GM23338 (cell line): Measurements from ENCODE around the gene MUC5AC. TPM values are rescaled to one million over a fixed set of nuclear protein-coding genes. Genes with fewer than 3 reads are reported as not detected.

Source experiments
- ATAC-seq: fragments of 200-7000 bp; cut with Tn5 transposase; 3 replicates; pipeline ENCODE4 v1.9.1; 2020
- DNase-seq: peaks from one replicate; pipeline ENCODE4 v3.0.0-alpha.2; 2015; ENCODE audit warnings: low spot score
- H2AFZ ChIP-seq: fragments of 200-600 bp; sonication (generic); 2 replicates; pipeline ENCODE4 v1.8.0; 2016; ENCODE audit warnings: antibody characterized with exemption, mild to moderate bottlenecking, moderate library complexity
- H3F3A ChIP-seq: fragments of 200-600 bp; sonication (generic); replicated peaks from 2 replicates; pipeline ENCODE4 v1.8.0; 2017; ENCODE audit warnings: antibody characterized with exemption, mixed run types, low read depth
- H3K27ac ChIP-seq: fragments of 200-600 bp; sonication (generic); 2 replicates; pipeline ENCODE4 v1.6.1; 2016; ENCODE audit warnings: low read depth
- H3K27me3 ChIP-seq: fragments of 200-600 bp; sonication (generic); 2 replicates; pipeline ENCODE4 v1.8.0; 2016; ENCODE audit warnings: mild to moderate bottlenecking, mixed run types, moderate library complexity; ENCODE audit not compliant: insufficient read depth
- H3K36me3 ChIP-seq: fragments of 200-600 bp; sonication (generic); 2 replicates; pipeline ENCODE4 v1.8.0; 2016; ENCODE audit warnings: mild to moderate bottlenecking; ENCODE audit not compliant: insufficient read depth
- H3K4me1 ChIP-seq: fragments of 200-600 bp; sonication (generic); 2 replicates; pipeline ENCODE4 v1.8.0; 2016; ENCODE audit warnings: mild to moderate bottlenecking, moderate library complexity; ENCODE audit not compliant: insufficient read depth
- H3K4me2 ChIP-seq: fragments of 200-600 bp; sonication (generic); 2 replicates; pipeline ENCODE4 v1.7.1; 2017; ENCODE audit warnings: mixed run types
- H3K4me3 ChIP-seq: fragments of 200-600 bp; sonication (generic); 2 replicates; pipeline ENCODE4 v1.6.1; 2016; ENCODE audit warnings: mixed run types
- H3K79me2 ChIP-seq: fragments of 200-600 bp; sonication (generic); replicated peaks from 2 replicates; pipeline ENCODE4 v1.8.0; 2017; ENCODE audit warnings: mild to moderate bottlenecking; ENCODE audit not compliant: insufficient read depth
- H3K9me2 ChIP-seq: fragments of 200-600 bp; sonication (generic); 2 replicates; pipeline ENCODE4 v1.8.0; 2017; ENCODE audit not compliant: insufficient read depth
- H4K20me1 ChIP-seq: fragments of 200-600 bp; sonication (generic); replicated peaks from 2 replicates; pipeline ENCODE4 v1.8.0; 2017; ENCODE audit warnings: mild to moderate bottlenecking; ENCODE audit not compliant: insufficient read depth
- H3K27ac Mint-ChIP-seq: 2 replicates; pipeline ENCODE4 v1.8.0; 2020; ENCODE audit warnings: inconsistent platforms, mild to moderate bottlenecking, moderate library complexity, mixed read lengths
- H3K27me3 Mint-ChIP-seq: 3 replicates; pipeline ENCODE4 v1.8.0; 2022; ENCODE audit warnings: low read depth, mild to moderate bottlenecking, moderate library complexity, mixed read lengths, inconsistent platforms; ENCODE audit not compliant: insufficient read depth, poor library complexity
- H3K36me3 Mint-ChIP-seq: 3 replicates; pipeline ENCODE4 v1.8.0; 2021; ENCODE audit warnings: low read depth, mild to moderate bottlenecking, inconsistent platforms, moderate library complexity, mixed read lengths
- H3K4me1 Mint-ChIP-seq: 3 replicates; pipeline ENCODE4 v1.8.0; 2020; ENCODE audit warnings: mild to moderate bottlenecking, inconsistent platforms, mixed read lengths
- H3K4me3 Mint-ChIP-seq: 3 replicates; pipeline ENCODE4 v1.8.0; 2021; ENCODE audit warnings: moderate library complexity, mild to moderate bottlenecking, inconsistent platforms, mixed read lengths
- H3K9me3 Mint-ChIP-seq: 3 replicates; pipeline ENCODE4 v1.8.0; 2020; ENCODE audit warnings: moderate library complexity, mild to moderate bottlenecking, inconsistent platforms, mixed read lengths
- CREB1 ChIP-seq: fragments of 250-450 bp; sonication (Bioruptor Pico); IDR thresholded peaks from 2 replicates; pipeline ENCODE4 v1.5.0; 2020; ENCODE audit warnings: low read depth, mild to moderate bottlenecking, moderate library complexity
- JUNB ChIP-seq: IDR thresholded peaks from one replicate; pipeline ENCODE4 v1.6.1; 2016; ENCODE audit warnings: antibody characterized with exemption; ENCODE audit not compliant: unreplicated experiment
- NANOG ChIP-seq: IDR thresholded peaks from 2 replicates; pipeline ENCODE4 v1.6.1; 2016; ENCODE audit warnings: antibody characterized with exemption, borderline replicate concordance
- POLR2AphosphoS5 ChIP-seq: IDR thresholded peaks from 2 replicates; pipeline ENCODE4 v1.6.1; 2016; ENCODE audit warnings: antibody characterized with exemption, low read depth
- STAT1 ChIP-seq: IDR thresholded peaks from one replicate; pipeline ENCODE4 v1.6.1; 2016; ENCODE audit warnings: antibody characterized with exemption; ENCODE audit not compliant: unreplicated experiment
- ZNF114 ChIP-seq: fragments of 250-450 bp; sonication (Bioruptor Pico); IDR thresholded peaks from 2 replicates; pipeline ENCODE4 v1.5.0; 2020; ENCODE audit warnings: mild to moderate bottlenecking, moderate library complexity
- ZNF331 ChIP-seq: fragments of 250-450 bp; sonication (Bioruptor Pico); IDR thresholded peaks from 2 replicates; pipeline ENCODE4 v1.5.0; 2020; ENCODE audit warnings: low read depth, mild to moderate bottlenecking, moderate library complexity
- polyA plus RNA-seq: library from polyadenylated mRNA; unstranded; fragments of >200 nt; fragmentation: Nextera tagmentation; extraction: Ambion mirVana; gene quantifications from 2 replicates; pipeline ENCODE4 v1.2.1, GENCODE V29; 2016
- total RNA-seq: library from RNA; depleted of rRNA; stranded (reverse); fragments of >200 nt; shearing (Covaris generic); gene quantifications from 2 replicates; pipeline ENCODE4 v1.2.3, GENCODE V29; 2014
- TF ChIP-seq, protein P1 (sequence below): fragments of 250-450 bp; sonication (Bioruptor Pico); IDR thresholded peaks from 2 replicates; pipeline ENCODE4 v1.5.0; 2020; ENCODE audit warnings: mild to moderate bottlenecking, moderate library complexity
- TF ChIP-seq, protein P2 (sequence below), 2 experiments: fragments of 200-600 bp in 1 of 2; sonication (generic) in 1 of 2; conservative IDR thresholded peaks; 2 replicates each; pipeline versions ENCODE4 v1.5.1 to v1.6.1; 2016 to 2017; ENCODE audit warnings: antibody characterized with exemption in 2 of 2, low read depth in 2 of 2, mild to moderate bottlenecking in 2 of 2, moderate library complexity in 1 of 2

Gene MUC5AC
- total and polyA plus RNA-seq, 2 experiments from 2014 or later: not detected

DNA sequence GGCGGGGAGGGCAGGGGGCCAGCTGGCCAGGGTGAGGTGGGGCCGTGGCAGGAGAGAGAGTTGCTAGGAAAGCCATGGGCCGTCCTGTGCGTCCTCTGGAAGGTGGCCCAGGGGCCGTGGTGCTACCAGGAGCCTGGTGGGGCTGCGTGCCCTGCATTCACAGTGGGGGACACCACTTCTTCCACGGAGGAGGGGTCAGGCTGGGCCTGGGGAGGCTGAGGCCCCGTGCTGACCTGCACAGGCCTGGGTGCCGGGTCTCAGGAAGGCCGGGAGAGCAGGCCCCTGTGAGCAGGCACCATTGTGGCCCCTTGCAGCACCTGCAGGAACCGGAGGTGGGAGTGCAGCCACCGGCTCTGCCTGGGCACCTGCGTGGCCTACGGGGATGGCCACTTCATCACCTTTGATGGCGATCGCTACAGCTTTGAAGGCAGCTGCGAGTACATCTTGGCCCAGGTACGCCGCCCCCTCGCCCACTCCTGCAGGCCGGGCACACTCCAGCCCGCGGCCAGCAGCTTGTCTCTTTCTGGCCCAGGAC, 77.1 kb downstream of the MUC5AC start (continued):
- TF ChIP-seq, protein P1, sequence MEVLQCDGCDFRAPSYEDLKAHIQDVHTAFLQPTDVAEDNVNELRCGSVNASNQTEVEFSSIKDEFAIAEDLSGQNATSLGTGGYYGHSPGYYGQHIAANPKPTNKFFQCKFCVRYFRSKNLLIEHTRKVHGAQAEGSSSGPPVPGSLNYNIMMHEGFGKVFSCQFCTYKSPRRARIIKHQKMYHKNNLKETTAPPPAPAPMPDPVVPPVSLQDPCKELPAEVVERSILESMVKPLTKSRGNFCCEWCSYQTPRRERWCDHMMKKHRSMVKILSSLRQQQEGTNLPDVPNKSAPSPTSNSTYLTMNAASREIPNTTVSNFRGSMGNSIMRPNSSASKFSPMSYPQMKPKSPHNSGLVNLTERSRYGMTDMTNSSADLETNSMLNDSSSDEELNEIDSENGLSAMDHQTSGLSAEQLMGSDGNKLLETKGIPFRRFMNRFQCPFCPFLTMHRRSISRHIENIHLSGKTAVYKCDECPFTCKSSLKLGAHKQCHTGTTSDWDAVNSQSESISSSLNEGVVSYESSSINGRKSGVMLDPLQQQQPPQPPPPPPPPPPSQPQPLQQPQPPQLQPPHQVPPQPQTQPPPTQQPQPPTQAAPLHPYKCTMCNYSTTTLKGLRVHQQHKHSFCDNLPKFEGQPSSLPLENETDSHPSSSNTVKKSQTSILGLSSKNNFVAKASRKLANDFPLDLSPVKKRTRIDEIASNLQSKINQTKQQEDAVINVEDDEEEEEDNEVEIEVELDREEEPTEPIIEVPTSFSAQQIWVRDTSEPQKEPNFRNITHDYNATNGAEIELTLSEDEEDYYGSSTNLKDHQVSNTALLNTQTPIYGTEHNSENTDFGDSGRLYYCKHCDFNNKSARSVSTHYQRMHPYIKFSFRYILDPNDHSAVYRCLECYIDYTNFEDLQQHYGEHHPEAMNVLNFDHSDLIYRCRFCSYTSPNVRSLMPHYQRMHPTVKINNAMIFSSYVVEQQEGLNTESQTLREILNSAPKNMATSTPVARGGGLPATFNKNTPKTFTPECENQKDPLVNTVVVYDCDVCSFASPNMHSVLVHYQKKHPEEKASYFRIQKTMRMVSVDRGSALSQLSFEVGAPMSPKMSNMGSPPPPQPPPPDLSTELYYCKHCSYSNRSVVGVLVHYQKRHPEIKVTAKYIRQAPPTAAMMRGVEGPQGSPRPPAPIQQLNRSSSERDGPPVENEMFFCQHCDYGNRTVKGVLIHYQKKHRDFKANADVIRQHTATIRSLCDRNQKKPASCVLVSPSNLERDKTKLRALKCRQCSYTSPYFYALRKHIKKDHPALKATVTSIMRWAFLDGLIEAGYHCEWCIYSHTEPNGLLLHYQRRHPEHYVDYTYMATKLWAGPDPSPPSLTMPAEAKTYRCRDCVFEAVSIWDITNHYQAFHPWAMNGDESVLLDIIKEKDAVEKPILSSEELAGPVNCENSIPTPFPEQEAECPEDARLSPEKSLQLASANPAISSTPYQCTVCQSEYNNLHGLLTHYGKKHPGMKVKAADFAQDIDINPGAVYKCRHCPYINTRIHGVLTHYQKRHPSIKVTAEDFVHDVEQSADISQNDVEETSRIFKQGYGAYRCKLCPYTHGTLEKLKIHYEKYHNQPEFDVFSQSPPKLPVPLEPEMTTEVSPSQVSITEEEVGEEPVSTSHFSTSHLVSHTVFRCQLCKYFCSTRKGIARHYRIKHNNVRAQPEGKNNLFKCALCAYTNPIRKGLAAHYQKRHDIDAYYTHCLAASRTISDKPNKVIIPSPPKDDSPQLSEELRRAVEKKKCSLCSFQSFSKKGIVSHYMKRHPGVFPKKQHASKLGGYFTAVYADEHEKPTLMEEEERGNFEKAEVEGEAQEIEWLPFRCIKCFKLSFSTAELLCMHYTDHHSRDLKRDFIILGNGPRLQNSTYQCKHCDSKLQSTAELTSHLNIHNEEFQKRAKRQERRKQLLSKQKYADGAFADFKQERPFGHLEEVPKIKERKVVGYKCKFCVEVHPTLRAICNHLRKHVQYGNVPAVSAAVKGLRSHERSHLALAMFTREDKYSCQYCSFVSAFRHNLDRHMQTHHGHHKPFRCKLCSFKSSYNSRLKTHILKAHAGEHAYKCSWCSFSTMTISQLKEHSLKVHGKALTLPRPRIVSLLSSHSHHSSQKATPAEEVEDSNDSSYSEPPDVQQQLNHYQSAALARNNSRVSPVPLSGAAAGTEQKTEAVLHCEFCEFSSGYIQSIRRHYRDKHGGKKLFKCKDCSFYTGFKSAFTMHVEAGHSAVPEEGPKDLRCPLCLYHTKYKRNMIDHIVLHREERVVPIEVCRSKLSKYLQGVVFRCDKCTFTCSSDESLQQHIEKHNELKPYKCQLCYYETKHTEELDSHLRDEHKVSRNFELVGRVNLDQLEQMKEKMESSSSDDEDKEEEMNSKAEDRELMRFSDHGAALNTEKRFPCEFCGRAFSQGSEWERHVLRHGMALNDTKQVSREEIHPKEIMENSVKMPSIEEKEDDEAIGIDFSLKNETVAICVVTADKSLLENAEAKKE (CRISPR knock-in tag): no peak
- TF ChIP-seq POLR2AphosphoS5: no peak
- no peak for TF ChIP-seq ZNF331 (CRISPR knock-in tag)
- TF ChIP-seq JUNB: no peak
- no peak for TF ChIP-seq STAT1
- no peak for TF ChIP-seq CREB1 (CRISPR knock-in tag)
- TF ChIP-seq, protein P2, sequence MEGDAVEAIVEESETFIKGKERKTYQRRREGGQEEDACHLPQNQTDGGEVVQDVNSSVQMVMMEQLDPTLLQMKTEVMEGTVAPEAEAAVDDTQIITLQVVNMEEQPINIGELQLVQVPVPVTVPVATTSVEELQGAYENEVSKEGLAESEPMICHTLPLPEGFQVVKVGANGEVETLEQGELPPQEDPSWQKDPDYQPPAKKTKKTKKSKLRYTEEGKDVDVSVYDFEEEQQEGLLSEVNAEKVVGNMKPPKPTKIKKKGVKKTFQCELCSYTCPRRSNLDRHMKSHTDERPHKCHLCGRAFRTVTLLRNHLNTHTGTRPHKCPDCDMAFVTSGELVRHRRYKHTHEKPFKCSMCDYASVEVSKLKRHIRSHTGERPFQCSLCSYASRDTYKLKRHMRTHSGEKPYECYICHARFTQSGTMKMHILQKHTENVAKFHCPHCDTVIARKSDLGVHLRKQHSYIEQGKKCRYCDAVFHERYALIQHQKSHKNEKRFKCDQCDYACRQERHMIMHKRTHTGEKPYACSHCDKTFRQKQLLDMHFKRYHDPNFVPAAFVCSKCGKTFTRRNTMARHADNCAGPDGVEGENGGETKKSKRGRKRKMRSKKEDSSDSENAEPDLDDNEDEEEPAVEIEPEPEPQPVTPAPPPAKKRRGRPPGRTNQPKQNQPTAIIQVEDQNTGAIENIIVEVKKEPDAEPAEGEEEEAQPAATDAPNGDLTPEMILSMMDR (conservative IDR thresholded peaks at IDR 0.05; ENCODE audit: low read depth in 2 of 2): no peak

DNA sequence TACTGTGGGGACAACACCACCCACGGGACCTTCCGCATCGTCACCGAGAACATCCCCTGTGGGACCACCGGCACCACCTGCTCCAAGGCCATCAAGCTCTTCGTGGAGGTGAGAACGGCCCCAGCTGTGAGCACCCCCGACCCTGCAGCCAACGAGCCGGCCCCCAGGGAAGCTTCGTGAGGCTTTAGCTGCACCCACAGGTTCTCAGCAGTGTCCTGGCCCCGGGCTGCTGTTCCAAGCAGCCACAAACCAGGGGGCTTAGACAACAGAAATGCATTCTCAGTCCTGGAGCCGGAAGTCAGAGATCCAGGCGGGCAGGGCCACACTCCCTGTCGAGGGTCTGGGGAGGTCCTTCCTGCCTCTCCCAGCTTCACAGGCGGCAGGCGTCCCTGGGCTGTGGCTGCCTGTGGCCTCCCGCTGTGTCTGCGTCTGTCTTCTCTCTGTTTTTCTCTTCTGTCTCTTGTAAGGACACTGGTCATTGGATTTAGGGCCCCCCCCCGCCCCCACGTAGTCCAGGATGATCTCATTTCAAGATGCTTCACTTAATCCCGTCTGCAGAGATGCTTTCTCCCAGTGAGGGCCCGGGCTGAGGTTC, 77.7 kb downstream of the MUC5AC start:
- H3F3A ChIP-seq: no peaks in the 10 kb centered on the region
- TF ChIP-seq ZNF331 (CRISPR knock-in tag) (no peak), NANOG (no peak), POLR2AphosphoS5 (no peak), CREB1 (CRISPR knock-in tag) (no peak), ZNF114 (no peak)
- TF ChIP-seq, protein P2 (conservative IDR thresholded peaks at IDR 0.05; ENCODE audit: low read depth in 2 of 2): no peak
- H3K27me3 ChIP-seq: no peaks in the 10 kb centered on the region
- H3K4me3 Mint-ChIP-seq: no peak overlapping the region
- ATAC-seq (no peak), DNase-seq (no peak)
- H3K36me3 Mint-ChIP-seq: no peaks in the 10 kb centered on the region
- no peak overlapping the region for H3K4me2 ChIP-seq
- no peak overlapping the region for H3K27ac Mint-ChIP-seq
- no peaks in the 10 kb centered on the region; the same call in 1 of the 3 replicates for H3K9me3 Mint-ChIP-seq
- H3K79me2 ChIP-seq: no peaks in the 10 kb centered on the region
- H3K4me1 Mint-ChIP-seq: no peaks in the 10 kb centered on the region
- no peak overlapping the region for H3K27ac ChIP-seq
- no peaks in the 10 kb centered on the region for H4K20me1 ChIP-seq
- no peaks in the 10 kb centered on the region for H3K4me1 ChIP-seq
- no peak overlapping the region for H2AFZ ChIP-seq
- H3K9me2 ChIP-seq: no peaks in the 10 kb centered on the region
- no peaks in the 10 kb centered on the region for H3K36me3 ChIP-seq
- H3K27me3 Mint-ChIP-seq: peaks cover 2% of the 10 kb centered on the region
- no peak overlapping the region for H3K4me3 ChIP-seq
